Esophagus squamous epithelium (tissue), 4 donors: ENCODE results near the gene ZNF274.

Experiments
- POLR2A ChIP-seq, 4 donors: fragments of 450-650 bp; IDR thresholded peaks; one replicate each; pipeline ENCODE4 v1.6.1; 2017; ENCODE audit warnings: antibody characterized with exemption in 4 of 4, mild to moderate bottlenecking in 4 of 4, moderate library complexity in 3 of 4
- TF ChIP-seq, protein P1 (sequence below), 6 experiments: fragments of 450-650 bp in 4 of 6; fragments of 200-600 bp in 2 of 6; sonication (generic) in 2 of 6; IDR thresholded peaks; one replicate each; pipeline ENCODE4 v1.5.1; 2016 to 2019; ENCODE audit warnings: antibody characterized with exemption in 6 of 6, mild to moderate bottlenecking in 4 of 6, moderate library complexity in 4 of 6

DNA sequence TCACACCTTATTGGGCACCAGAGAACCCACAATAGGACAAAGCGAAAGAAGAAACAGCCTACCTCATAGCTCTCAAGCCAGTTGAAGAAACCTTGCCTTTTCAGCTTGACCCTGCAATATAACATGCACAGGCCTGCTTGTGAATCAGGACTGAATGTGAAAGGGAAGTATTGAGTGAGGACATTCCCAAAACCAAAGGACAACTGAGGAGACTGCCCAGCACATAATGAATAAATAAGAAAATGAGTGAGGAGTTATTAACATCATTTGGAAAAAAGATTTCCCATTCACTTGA lies 30.2 kb downstream of the ZNF274 start:
- TF ChIP-seq, protein P1, sequence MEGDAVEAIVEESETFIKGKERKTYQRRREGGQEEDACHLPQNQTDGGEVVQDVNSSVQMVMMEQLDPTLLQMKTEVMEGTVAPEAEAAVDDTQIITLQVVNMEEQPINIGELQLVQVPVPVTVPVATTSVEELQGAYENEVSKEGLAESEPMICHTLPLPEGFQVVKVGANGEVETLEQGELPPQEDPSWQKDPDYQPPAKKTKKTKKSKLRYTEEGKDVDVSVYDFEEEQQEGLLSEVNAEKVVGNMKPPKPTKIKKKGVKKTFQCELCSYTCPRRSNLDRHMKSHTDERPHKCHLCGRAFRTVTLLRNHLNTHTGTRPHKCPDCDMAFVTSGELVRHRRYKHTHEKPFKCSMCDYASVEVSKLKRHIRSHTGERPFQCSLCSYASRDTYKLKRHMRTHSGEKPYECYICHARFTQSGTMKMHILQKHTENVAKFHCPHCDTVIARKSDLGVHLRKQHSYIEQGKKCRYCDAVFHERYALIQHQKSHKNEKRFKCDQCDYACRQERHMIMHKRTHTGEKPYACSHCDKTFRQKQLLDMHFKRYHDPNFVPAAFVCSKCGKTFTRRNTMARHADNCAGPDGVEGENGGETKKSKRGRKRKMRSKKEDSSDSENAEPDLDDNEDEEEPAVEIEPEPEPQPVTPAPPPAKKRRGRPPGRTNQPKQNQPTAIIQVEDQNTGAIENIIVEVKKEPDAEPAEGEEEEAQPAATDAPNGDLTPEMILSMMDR (IDR thresholded peaks at IDR 0.05), result no peak
- TF ChIP-seq POLR2A (IDR thresholded peaks at IDR 0.05), result no peak
